RCC 7860 (cell line): ENCODE data around the gene SH3RF3.

Experiments
- DNase-seq: peaks from one replicate; pipeline ENCODE4 v3.0.0-alpha.2; 2015; ENCODE audit warnings: low spot score
- FAIRE-seq: peaks from 2 replicates; lab custom pipeline; 2012; peaks lifted over from hg19 to GRCh38; lab: Jason Lieb, UNC

The SH3RF3 gene

GRCh38 chr2:109382951-109383350 lies 253.9 kb downstream of the SH3RF3 start:
- FAIRE-seq: no peak
- DNase-seq: no peak

GRCh38 chr2:109383505-109384307 lies 254.7 kb downstream of the SH3RF3 start:
- FAIRE-seq: no peak

GRCh38 chr2:109384308-109385271 lies 255.6 kb downstream of the SH3RF3 start:
- no peak for FAIRE-seq
- no peak for DNase-seq

More at GRCh38 chr2:109383505-109384307, 254.7 kb downstream of the SH3RF3 start:
- DNase-seq: no peak

GRCh38 chr2:109385506-109385905 lies 256.5 kb downstream of the SH3RF3 start:
- FAIRE-seq (no peak), DNase-seq (no peak)

- FAIRE-seq (no peak), DNase-seq (no peak)
Observed at GRCh38 chr2:109386004-109386695, 257.1 kb downstream of the SH3RF3 start.

GRCh38 chr2:109387221-109387735 lies 258.3 kb downstream of the SH3RF3 start:
- FAIRE-seq (no peak), DNase-seq (no peak)

- DNase-seq (no peak), FAIRE-seq (no peak)
Observed at GRCh38 chr2:109387778-109388469, 258.9 kb downstream of the SH3RF3 start.

GRCh38 chr2:109391243-109391642 lies 262.2 kb downstream of the SH3RF3 start:
- no peak for FAIRE-seq
- DNase-seq: no peak

GRCh38 chr2:109392140-109392539 lies 263.1 kb downstream of the SH3RF3 start:
- no peak for DNase-seq
- no peak for FAIRE-seq

GRCh38 chr2:109392816-109393661 lies 264.0 kb downstream of the SH3RF3 start:
- DNase-seq (no peak), FAIRE-seq (no peak)

GRCh38 chr2:109393662-109393972 lies 264.6 kb downstream of the SH3RF3 start:
- no peak for FAIRE-seq
- no peak for DNase-seq

- DNase-seq (no peak), FAIRE-seq (no peak)
Observed at GRCh38 chr2:109395494-109396201, 266.6 kb downstream of the SH3RF3 start.

- DNase-seq (no peak), FAIRE-seq (no peak)
Observed at GRCh38 chr2:109396202-109397180, 267.5 kb downstream of the SH3RF3 start.

- FAIRE-seq (no peak), DNase-seq (no peak)
Observed at GRCh38 chr2:109397893-109398292, 268.9 kb downstream of the SH3RF3 start.

GRCh38 chr2:109398366-109399015 lies 269.5 kb downstream of the SH3RF3 start:
- DNase-seq: peak; percentile 22

GRCh38 chr2:109399066-109399465 lies 270.1 kb downstream of the SH3RF3 start:
- FAIRE-seq: no peak
- no peak for DNase-seq

More at GRCh38 chr2:109398366-109399015, 269.5 kb downstream of the SH3RF3 start:
- no peak for FAIRE-seq

- no peak for FAIRE-seq
- no peak for DNase-seq
Observed at GRCh38 chr2:109400102-109400501, 271.1 kb downstream of the SH3RF3 start.
